Keratinocyte (primary cell): ENCODE results near the gene C4orf50. TPM values are rescaled to one million over a fixed set of nuclear protein-coding genes. Genes with fewer than 3 reads are reported as not detected.

Experiments
- DNase-seq: peaks from one replicate; pipeline ENCODE4 v3.0.0-alpha.2; 2011; ENCODE audit warnings: low read depth, missing footprints, low spot score
- FAIRE-seq: peaks from 2 replicates; lab custom pipeline; 2011; peaks lifted over from hg19 to GRCh38; lab: Jason Lieb, UNC
- H2AFZ ChIP-seq: 2 replicates; pipeline ENCODE4 v1.6.0; 2012; ENCODE audit warnings: low read length, control low read depth, inconsistent platforms; ENCODE audit not compliant: control insufficient read depth
- H3K27ac ChIP-seq: 2 replicates; pipeline ENCODE4 v1.5.1; 2011; ENCODE audit warnings: low read length; ENCODE audit not compliant: control insufficient read depth, insufficient read depth
- H3K27me3 ChIP-seq: 3 replicates; pipeline ENCODE4 v1.6.0; 2011; ENCODE audit warnings: low read length; ENCODE audit not compliant: control insufficient read depth, insufficient read depth; ENCODE audit errors: extremely low read depth
- H3K36me3 ChIP-seq, 2 experiments: 2 replicates in 1 of 2; 3 replicates in 1 of 2; pipeline ENCODE4 v1.5.1; 2011; ENCODE audit warnings: low read length in 2 of 2, mild to moderate bottlenecking in 1 of 2; ENCODE audit not compliant: control insufficient read depth in 2 of 2, insufficient read depth in 2 of 2; ENCODE audit errors: extremely low read depth in 1 of 2
- H3K4me1 ChIP-seq: 3 replicates; pipeline ENCODE4 v1.5.1; 2011; ENCODE audit warnings: low read length; ENCODE audit not compliant: control insufficient read depth, insufficient read depth; ENCODE audit errors: extremely low read depth
- H3K4me2 ChIP-seq: 3 replicates; pipeline ENCODE4 v1.6.0; 2011; ENCODE audit warnings: low read depth, low read length; ENCODE audit not compliant: control insufficient read depth, insufficient read depth; ENCODE audit errors: extremely low read depth
- H3K4me3 ChIP-seq, 3 experiments: fragments of 200-600 bp in 1 of 3; sonication (generic) in 1 of 3; 2 replicates in 2 of 3; 3 replicates in 1 of 3; pipeline ENCODE4 v1.5.1; 2011 to 2016; ENCODE audit warnings: low read length in 3 of 3, mild to moderate bottlenecking in 3 of 3, control low read depth in 2 of 3, inconsistent platforms in 1 of 3, low read depth in 1 of 3, mixed read lengths in 1 of 3, mixed run types in 1 of 3, moderate library complexity in 1 of 3; ENCODE audit not compliant: control insufficient read depth in 2 of 3, insufficient read depth in 2 of 3; ENCODE audit errors: extremely low read depth in 1 of 3
- H3K79me2 ChIP-seq: 2 replicates; pipeline ENCODE4 v1.6.0; 2012; ENCODE audit warnings: low read length; ENCODE audit not compliant: control insufficient read depth, insufficient read depth
- H3K9ac ChIP-seq: 3 replicates; pipeline ENCODE4 v1.6.0; 2011; ENCODE audit warnings: low read length; ENCODE audit not compliant: control insufficient read depth, insufficient read depth; ENCODE audit errors: extremely low read depth
- H3K9me1 ChIP-seq: 3 replicates; pipeline ENCODE4 v1.6.0; 2011; ENCODE audit warnings: low read length; ENCODE audit not compliant: control insufficient read depth, insufficient read depth; ENCODE audit errors: extremely low read depth
- H3K9me3 ChIP-seq: 2 replicates; pipeline ENCODE4 v1.5.1; 2012; ENCODE audit warnings: low read depth, low read length; ENCODE audit not compliant: control insufficient read depth
- H4K20me1 ChIP-seq: 3 replicates; pipeline ENCODE4 v1.6.0; 2011; ENCODE audit warnings: low read length; ENCODE audit not compliant: control insufficient read depth, insufficient read depth; ENCODE audit errors: extremely low read depth
- EZH2 ChIP-seq: IDR thresholded peaks from one replicate; pipeline ENCODE4 v1.6.1; 2012; ENCODE audit warnings: inconsistent platforms, mild to moderate bottlenecking, low read length, moderate library complexity
- dilution Hi-C: fragments of 300-500 bp; cut with MboI; formaldehyde crosslinking; loops from one replicate; pipeline ENCODE4 v1.7.0; 2020; ENCODE audit warnings: low sequenced_read_pairs; ENCODE audit not compliant: extremely low pct_ligation_motif_present
- polyA plus RNA-seq, 5 experiments: library from polyadenylated mRNA; depleted of rRNA in 3 of 5; stranded (reverse) in 3 of 5; stranded (forward) in 1 of 5; unstranded in 1 of 5; fragments of >200 nt; gene quantifications; 1 replicate in 1 of 5; 2 replicates in 3 of 5; 3 replicates in 1 of 5; pipeline versions ENCODE4 v1.2.1 to v1.2.3, GENCODE V29; 2011 to 2012; ENCODE audit warnings: missing spikeins in 2 of 5, low read depth in 1 of 5, low replicate concordance in 1 of 5
- TF ChIP-seq, protein P1 (sequence below), 3 experiments: IDR thresholded peaks in 1 of 3; conservative IDR thresholded peaks in 1 of 3; optimal IDR thresholded peaks in 1 of 3; 2 replicates in 2 of 3; 3 replicates in 1 of 3; pipeline versions ENCODE3 to v1.5.1; 2011; ENCODE audit warnings: low read length in 3 of 3, mild to moderate bottlenecking in 3 of 3, moderate library complexity in 2 of 3, control low read depth in 1 of 3, inconsistent platforms in 1 of 3; ENCODE audit not compliant: insufficient read depth in 2 of 3; ENCODE audit errors: extremely low read depth in 1 of 3

The C4orf50 gene
- polyA plus RNA-seq, 1 donor (not counting 4 experiments of a cell fraction or from before 2014, with no cell fraction given): not detected

- no peaks in the 10 kb centered on the region for H3K36me3 ChIP-seq
- H3K4me1 ChIP-seq: no peaks in the 10 kb centered on the region
- no peaks in the 10 kb centered on the region for H3K79me2 ChIP-seq
- H2AFZ ChIP-seq: no peak overlapping the region
- H3K4me3 ChIP-seq: no peak overlapping the region
- no peak overlapping the region for H3K9ac ChIP-seq
- H3K9me3 ChIP-seq: peaks cover 2% of the 10 kb centered on the region
- H3K4me2 ChIP-seq: no peak overlapping the region
- no peaks in the 10 kb centered on the region for H3K27me3 ChIP-seq
- DNase-seq (peak; percentile 7), FAIRE-seq (peak; percentile 20)
- TF ChIP-seq EZH2: no peak
- TF ChIP-seq, protein P1, sequence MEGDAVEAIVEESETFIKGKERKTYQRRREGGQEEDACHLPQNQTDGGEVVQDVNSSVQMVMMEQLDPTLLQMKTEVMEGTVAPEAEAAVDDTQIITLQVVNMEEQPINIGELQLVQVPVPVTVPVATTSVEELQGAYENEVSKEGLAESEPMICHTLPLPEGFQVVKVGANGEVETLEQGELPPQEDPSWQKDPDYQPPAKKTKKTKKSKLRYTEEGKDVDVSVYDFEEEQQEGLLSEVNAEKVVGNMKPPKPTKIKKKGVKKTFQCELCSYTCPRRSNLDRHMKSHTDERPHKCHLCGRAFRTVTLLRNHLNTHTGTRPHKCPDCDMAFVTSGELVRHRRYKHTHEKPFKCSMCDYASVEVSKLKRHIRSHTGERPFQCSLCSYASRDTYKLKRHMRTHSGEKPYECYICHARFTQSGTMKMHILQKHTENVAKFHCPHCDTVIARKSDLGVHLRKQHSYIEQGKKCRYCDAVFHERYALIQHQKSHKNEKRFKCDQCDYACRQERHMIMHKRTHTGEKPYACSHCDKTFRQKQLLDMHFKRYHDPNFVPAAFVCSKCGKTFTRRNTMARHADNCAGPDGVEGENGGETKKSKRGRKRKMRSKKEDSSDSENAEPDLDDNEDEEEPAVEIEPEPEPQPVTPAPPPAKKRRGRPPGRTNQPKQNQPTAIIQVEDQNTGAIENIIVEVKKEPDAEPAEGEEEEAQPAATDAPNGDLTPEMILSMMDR (optimal IDR thresholded peaks at IDR 0.05 in 1 of 3, IDR thresholded peaks at IDR 0.05 in 1 of 3, conservative IDR thresholded peaks at IDR 0.05 in 1 of 3; ENCODE audit: extremely low read depth in 1 of 3, insufficient read depth in 2 of 3, low read length in 3 of 3): peak; percentile 88 to 96 (median 94)
- no peaks in the 10 kb centered on the region for H3K9me1 ChIP-seq
- H4K20me1 ChIP-seq: no peaks in the 10 kb centered on the region
- dilution Hi-C loops: no loop called here
- H3K27ac ChIP-seq: no peak overlapping the region
Measured at GRCh38 chr4:5998333-5998936, 19.8 kb downstream of the C4orf50 start.

DNA sequence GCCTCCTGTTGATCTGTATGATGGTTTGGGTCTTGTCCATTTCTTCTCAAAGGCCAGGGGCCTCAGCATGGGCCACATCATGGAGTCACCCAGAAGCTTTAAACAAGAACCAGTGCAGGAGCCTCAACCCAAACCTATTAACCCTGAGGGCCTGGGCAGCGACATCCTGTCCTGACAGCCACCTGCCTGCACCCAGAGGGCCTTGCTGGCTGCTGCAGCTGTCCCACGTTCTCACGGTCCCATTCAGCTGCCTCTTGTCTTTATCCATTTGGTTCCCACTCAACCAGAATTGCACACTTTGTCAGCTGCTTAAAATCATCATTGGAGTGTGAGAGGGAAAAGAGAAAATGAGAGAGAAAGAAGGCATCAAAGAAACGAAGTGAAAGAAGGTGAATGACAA is 21.6 kb downstream of the C4orf50 start:
- DNase-seq: no peak
- Histone ChIP-seq H3K36me3 (no peaks in the 10 kb centered on the region), H2AFZ (no peak overlapping the region), H3K9me1 (no peaks in the 10 kb centered on the region), H3K9ac (no peak overlapping the region), H4K20me1 (no peaks in the 10 kb centered on the region), H3K79me2 (no peaks in the 10 kb centered on the region), H3K4me3 (no peak overlapping the region), H3K4me1 (no peaks in the 10 kb centered on the region), H3K4me2 (no peak overlapping the region), H3K9me3 (no peaks in the 10 kb centered on the region), H3K27me3 (no peaks in the 10 kb centered on the region), H3K27ac (no peak overlapping the region)
- FAIRE-seq: no peak
- dilution Hi-C loops: no loop called here
- TF ChIP-seq, protein P1 (optimal IDR thresholded peaks at IDR 0.05 in 1 of 3, IDR thresholded peaks at IDR 0.05 in 1 of 3, conservative IDR thresholded peaks at IDR 0.05 in 1 of 3; ENCODE audit: extremely low read depth in 1 of 3, insufficient read depth in 2 of 3, low read length in 3 of 3): no peak
- no peak for TF ChIP-seq EZH2
